ENCODE data around the gene ZNF69.

DNA sequence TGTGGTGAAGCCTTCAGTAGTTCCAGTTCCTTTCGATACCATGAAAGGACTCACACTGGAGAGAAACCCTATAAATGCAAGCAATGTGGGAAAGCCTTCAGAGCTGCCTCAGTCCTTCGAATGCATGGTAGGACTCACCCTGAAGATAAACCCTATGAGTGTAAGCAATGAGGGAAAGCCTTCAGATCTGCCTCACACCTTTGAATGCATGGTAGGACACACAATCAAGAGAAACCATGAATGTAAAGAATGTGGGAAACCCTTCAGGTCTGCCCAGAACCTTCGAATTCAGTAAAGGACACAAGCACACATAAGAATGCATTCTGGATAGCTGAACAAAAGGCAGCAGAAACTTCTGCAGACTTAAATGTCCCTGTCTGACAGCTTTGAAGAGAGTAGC, 18.3 kb downstream of the ZNF69 start:
- TF ChIP-seq, protein P1, sequence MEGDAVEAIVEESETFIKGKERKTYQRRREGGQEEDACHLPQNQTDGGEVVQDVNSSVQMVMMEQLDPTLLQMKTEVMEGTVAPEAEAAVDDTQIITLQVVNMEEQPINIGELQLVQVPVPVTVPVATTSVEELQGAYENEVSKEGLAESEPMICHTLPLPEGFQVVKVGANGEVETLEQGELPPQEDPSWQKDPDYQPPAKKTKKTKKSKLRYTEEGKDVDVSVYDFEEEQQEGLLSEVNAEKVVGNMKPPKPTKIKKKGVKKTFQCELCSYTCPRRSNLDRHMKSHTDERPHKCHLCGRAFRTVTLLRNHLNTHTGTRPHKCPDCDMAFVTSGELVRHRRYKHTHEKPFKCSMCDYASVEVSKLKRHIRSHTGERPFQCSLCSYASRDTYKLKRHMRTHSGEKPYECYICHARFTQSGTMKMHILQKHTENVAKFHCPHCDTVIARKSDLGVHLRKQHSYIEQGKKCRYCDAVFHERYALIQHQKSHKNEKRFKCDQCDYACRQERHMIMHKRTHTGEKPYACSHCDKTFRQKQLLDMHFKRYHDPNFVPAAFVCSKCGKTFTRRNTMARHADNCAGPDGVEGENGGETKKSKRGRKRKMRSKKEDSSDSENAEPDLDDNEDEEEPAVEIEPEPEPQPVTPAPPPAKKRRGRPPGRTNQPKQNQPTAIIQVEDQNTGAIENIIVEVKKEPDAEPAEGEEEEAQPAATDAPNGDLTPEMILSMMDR (conservative IDR thresholded peaks at IDR 0.05; ENCODE audit: low read length), result no peak
- TF ChIP-seq EZH2phosphoT487 (IDR thresholded peaks at IDR 0.05; ENCODE audit: borderline replicate concordance, low read depth, low read length), result no peak

Data from OCI-LY7 (cell line).